ENCODE measurements around the gene PHKG1.

GRCh38 chr7:56106108-56107073, 13.6 kb upstream of the PHKG1 start, which contains the start of gene CHCHD2:
- TF ChIP-seq, protein P1, sequence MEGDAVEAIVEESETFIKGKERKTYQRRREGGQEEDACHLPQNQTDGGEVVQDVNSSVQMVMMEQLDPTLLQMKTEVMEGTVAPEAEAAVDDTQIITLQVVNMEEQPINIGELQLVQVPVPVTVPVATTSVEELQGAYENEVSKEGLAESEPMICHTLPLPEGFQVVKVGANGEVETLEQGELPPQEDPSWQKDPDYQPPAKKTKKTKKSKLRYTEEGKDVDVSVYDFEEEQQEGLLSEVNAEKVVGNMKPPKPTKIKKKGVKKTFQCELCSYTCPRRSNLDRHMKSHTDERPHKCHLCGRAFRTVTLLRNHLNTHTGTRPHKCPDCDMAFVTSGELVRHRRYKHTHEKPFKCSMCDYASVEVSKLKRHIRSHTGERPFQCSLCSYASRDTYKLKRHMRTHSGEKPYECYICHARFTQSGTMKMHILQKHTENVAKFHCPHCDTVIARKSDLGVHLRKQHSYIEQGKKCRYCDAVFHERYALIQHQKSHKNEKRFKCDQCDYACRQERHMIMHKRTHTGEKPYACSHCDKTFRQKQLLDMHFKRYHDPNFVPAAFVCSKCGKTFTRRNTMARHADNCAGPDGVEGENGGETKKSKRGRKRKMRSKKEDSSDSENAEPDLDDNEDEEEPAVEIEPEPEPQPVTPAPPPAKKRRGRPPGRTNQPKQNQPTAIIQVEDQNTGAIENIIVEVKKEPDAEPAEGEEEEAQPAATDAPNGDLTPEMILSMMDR (conservative IDR thresholded peaks at IDR 0.05 in 1 of 2, IDR thresholded peaks at IDR 0.05 in 1 of 2; ENCODE audit: low read depth in 1 of 2, low read length in 2 of 2): no peak
- TF ChIP-seq EZH2 (IDR thresholded peaks at IDR 0.05; ENCODE audit: low read length, missing control alignments): no peak

Measured in fibroblast of lung (primary cell).